Astrocyte of the cerebellum (primary cell): ENCODE measurements around the gene CSF2RB.
"Not testable (repeated sequence)": the region's sequence is repeated elsewhere in the genome, so short reads cannot be mapped to it uniquely, and the experiment has no call there.

Experiments used
- DNase-seq: peaks from one replicate; pipeline ENCODE4 v3.0.0-alpha.2; 2011; ENCODE audit warnings: low read depth
- H3K4me3 ChIP-seq: 2 replicates; pipeline ENCODE4 v1.5.1; 2011; ENCODE audit warnings: mild to moderate bottlenecking, low read depth, low read length, moderate library complexity
- in situ Hi-C: cut with HindIII; loops from 2 replicates; pipeline ENCODE4 v1.10.0; 2017; ENCODE audit warnings: low sequenced_read_pairs
- TF ChIP-seq, protein P1 (sequence below): IDR thresholded peaks from 2 replicates; pipeline ENCODE4 v1.5.1; 2012; ENCODE audit warnings: low read length, low read depth, moderate library complexity, mild to moderate bottlenecking; ENCODE audit errors: missing control alignments

The CSF2RB gene

DNA sequence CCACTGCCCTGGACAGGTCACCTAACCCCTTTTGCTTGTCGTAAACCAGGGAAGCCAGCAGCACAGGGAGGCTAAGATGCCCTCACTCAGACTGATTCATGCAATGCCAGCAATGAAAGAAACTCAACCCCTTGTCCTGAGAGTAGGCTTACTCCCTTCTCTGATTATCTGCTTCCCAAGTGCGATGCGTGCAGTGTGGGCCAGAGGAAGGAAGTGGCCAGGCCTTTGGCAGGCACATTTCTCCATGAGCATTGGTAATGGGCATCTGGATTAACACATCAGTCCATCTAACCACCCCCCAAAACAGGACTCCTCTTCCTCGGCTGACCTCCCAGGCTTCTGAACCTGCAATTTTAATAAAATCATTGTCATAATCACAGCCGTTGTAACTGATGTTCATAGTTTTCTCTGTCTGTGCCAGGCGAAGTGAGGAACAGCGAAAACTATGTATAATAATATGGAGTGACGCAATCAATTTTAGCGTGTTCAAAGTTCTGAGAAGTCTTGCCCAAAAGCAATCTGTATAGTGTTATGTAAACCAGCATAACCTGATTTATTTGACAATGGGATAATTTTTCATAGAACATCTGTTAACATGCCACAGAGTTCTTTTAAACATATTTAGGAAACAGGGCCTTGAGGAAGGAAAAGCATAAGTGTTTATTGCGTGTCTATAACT is 71.9 kb downstream of the CSF2RB start:
- no peak for DNase-seq
- TF ChIP-seq, protein P1, sequence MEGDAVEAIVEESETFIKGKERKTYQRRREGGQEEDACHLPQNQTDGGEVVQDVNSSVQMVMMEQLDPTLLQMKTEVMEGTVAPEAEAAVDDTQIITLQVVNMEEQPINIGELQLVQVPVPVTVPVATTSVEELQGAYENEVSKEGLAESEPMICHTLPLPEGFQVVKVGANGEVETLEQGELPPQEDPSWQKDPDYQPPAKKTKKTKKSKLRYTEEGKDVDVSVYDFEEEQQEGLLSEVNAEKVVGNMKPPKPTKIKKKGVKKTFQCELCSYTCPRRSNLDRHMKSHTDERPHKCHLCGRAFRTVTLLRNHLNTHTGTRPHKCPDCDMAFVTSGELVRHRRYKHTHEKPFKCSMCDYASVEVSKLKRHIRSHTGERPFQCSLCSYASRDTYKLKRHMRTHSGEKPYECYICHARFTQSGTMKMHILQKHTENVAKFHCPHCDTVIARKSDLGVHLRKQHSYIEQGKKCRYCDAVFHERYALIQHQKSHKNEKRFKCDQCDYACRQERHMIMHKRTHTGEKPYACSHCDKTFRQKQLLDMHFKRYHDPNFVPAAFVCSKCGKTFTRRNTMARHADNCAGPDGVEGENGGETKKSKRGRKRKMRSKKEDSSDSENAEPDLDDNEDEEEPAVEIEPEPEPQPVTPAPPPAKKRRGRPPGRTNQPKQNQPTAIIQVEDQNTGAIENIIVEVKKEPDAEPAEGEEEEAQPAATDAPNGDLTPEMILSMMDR = no peak
- no peak overlapping the region for H3K4me3 ChIP-seq
- in situ Hi-C loops = no loop called here

DNA sequence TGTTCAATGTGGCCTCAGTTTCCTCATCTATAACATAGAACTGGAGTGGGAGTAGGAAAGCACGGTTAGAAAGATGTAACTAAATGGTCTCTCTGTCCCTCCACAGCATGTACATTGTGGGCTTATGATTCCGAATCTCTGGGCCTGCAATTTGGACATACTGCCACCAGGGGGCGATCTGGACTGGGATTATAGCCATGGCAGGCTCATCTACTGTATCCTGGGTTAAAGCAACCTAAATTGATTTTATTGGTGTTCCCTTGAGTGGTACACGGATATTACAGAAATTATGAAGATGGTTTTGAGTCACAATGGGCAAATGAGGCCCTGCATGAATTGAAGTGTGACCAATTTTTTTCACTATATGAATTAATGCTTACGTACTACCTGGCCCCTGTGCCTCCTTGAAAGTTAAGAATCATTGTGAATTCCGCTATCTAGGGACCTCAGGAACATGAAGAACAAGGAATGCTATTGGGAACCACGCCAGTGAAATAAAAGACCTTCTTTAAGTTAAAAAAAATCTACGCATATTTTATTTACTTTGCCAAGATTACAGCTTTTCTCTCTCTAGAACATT is 72.9 kb downstream of the CSF2RB start:
- H3K4me3 ChIP-seq = no peak overlapping the region
- in situ Hi-C loops = no loop called here
- TF ChIP-seq, protein P1 = peak; percentile 40
- no peak for DNase-seq

DNA sequence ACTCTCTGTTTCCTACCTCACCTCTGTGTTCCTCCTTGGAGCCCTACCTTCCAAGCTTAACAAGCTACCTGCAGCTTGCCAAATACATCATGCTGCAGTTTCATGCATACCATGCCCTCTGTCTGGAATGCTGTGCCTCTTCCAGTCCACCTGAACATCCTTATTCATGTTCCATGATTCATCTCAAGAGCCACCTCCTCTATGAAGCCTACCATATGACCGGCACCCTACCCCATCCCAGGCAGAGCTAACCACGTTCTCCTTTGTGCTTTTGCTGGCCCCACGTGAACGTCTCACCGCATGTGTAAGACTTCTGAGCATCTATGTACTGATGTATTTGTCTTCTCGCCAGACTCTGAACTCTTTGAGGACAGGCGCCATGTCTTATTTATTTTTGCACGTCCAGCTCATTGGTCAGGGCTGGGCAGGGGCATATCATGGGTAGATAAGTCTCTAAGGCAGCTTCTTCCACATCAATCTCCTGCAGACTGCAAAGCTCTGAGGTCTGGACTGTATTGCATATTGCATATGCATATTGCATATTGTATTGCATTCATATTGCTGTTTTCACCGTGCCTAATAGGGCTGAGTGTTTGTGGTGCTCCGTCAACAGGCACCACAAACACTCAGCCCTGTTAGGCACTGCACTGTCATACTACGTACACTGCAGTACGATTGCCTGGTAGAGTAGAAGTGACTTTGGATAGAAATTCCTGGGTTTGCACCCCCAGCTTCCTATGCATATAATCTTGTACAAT is 74.8 kb downstream of the CSF2RB start:
- in situ Hi-C loops = no loop called here
- no peak overlapping the region for H3K4me3 ChIP-seq
- TF ChIP-seq, protein P1 = no peak
- DNase-seq = no peak

DNA sequence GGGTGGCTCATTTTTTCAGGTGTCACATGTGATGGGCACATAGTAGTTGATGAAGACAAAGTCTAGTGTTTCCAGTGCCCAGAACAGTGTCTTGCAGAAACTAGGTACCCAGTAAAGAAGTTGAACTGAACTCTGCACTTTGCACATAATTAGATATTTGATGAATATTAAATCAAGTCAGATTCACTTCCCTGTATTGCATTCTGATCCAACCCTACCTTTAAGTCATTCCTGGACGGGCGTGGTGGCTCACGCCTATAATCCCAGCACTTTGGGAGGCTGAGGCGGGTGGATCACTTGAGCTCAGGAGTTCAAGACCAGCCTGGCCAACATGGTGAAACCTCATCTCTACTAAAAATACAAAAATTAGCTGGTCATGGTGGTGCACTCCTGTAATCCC is 75.6 kb downstream of the CSF2RB start:
- H3K4me3 ChIP-seq, DNase-seq, in situ Hi-C loops: not testable (repeated sequence)
